Activated CD4-positive, alpha-beta T cell treated with anti-CD3 and anti-CD28 coated beads, Interleukin-2, amount 50 U/mL, for 4 hours (primary cell): ENCODE data around the gene SPINK2.
A peak's percentile ranks its signal among the peaks of the same experiment; 100 is the strongest.

Source experiments
- DNase-seq, 2 experiments: peaks; one replicate each; pipeline ENCODE4 v3.0.0-alpha.2; 2020

SPINK2 gene

GRCh38 chr4:56799824-56800756 lies 21.4 kb downstream of the SPINK2 start:
- DNase-seq, result peak; percentile 82 to 83

- DNase-seq, result no peak
Measured at GRCh38 chr4:56799161-56799759, 22.2 kb downstream of the SPINK2 start.

- DNase-seq, result no peak
Measured at GRCh38 chr4:56796211-56796610, 25.3 kb downstream of the SPINK2 start.

- no peak for DNase-seq
Measured at GRCh38 chr4:56791316-56791715, 30.2 kb downstream of the SPINK2 start.

GRCh38 chr4:56790691-56791091 lies 30.8 kb downstream of the SPINK2 start:
- DNase-seq, result no peak

- DNase-seq, result no peak
Measured at GRCh38 chr4:56788081-56788480, 33.4 kb downstream of the SPINK2 start.

GRCh38 chr4:56787380-56787779 lies 34.1 kb downstream of the SPINK2 start:
- DNase-seq, result no peak

- no peak for DNase-seq
Measured at GRCh38 chr4:56786955-56787354, 34.5 kb downstream of the SPINK2 start.

GRCh38 chr4:56783986-56784385 lies 37.5 kb downstream of the SPINK2 start:
- no peak for DNase-seq

GRCh38 chr4:56782019-56782418 lies 39.5 kb downstream of the SPINK2 start:
- DNase-seq, result no peak

GRCh38 chr4:56773346-56773745 lies 48.2 kb downstream of the SPINK2 start:
- no peak for DNase-seq

- DNase-seq, result no peak
Measured at GRCh38 chr4:56772134-56772533, 49.4 kb downstream of the SPINK2 start.

GRCh38 chr4:56768763-56769162 lies 52.7 kb downstream of the SPINK2 start:
- no peak for DNase-seq

- no peak for DNase-seq
Measured at GRCh38 chr4:56768316-56768715, 53.2 kb downstream of the SPINK2 start.

GRCh38 chr4:56767567-56767966 lies 53.9 kb downstream of the SPINK2 start:
- DNase-seq, result no peak

- no peak for DNase-seq
Measured at GRCh38 chr4:56764775-56765174, 56.7 kb downstream of the SPINK2 start.

- DNase-seq, result no peak
Measured at GRCh38 chr4:56764223-56764622, 57.3 kb downstream of the SPINK2 start.

- DNase-seq, result peak; percentile 21 to 23
Measured at GRCh38 chr4:56762484-56763250, 58.8 kb downstream of the SPINK2 start.

GRCh38 chr4:56760183-56760582 lies 61.3 kb downstream of the SPINK2 start:
- DNase-seq, result no peak
